HFFc6 (cell line): ENCODE measurements around the gene RFC3. TPM values are rescaled to one million over a fixed set of nuclear protein-coding genes. Genes with fewer than 3 reads are reported as not detected.
A peak's percentile ranks its signal among the peaks of the same experiment; 100 is the strongest.

Experiments
- DNase-seq: peaks from one replicate; pipeline ENCODE4 v3.0.0-alpha.2; 2018
- H3K27ac Mint-ChIP-seq: 2 replicates; pipeline ENCODE4 v1.8.0; 2020; ENCODE audit warnings: mild to moderate bottlenecking, mixed read lengths
- H3K27me3 Mint-ChIP-seq: 2 replicates; pipeline ENCODE4 v1.8.0; 2021; ENCODE audit warnings: mild to moderate bottlenecking, moderate library complexity, mixed read lengths; ENCODE audit not compliant: insufficient read depth
- H3K36me3 Mint-ChIP-seq: 2 replicates; pipeline ENCODE4 v1.8.0; 2021; ENCODE audit warnings: low read depth, mixed read lengths
- H3K4me1 Mint-ChIP-seq: 2 replicates; pipeline ENCODE4 v1.8.0; 2020; ENCODE audit warnings: low read depth, mixed read lengths
- H3K4me3 Mint-ChIP-seq: 2 replicates; pipeline ENCODE4 v1.8.0; 2020; ENCODE audit warnings: mild to moderate bottlenecking, moderate library complexity, mixed read lengths
- H3K9me3 Mint-ChIP-seq: 2 replicates; pipeline ENCODE4 v1.8.0; 2020; ENCODE audit warnings: mild to moderate bottlenecking, mixed read lengths
- CTCF ChIP-seq: fragments of 200-600 bp; sonication (generic); IDR thresholded peaks from 2 replicates; pipeline ENCODE4 v1.5.0; 2021; ENCODE audit warnings: antibody characterized with exemption, mild to moderate bottlenecking
- total RNA-seq, 6 experiments: library from RNA; stranded (reverse); fragmentation: NEBNext Ultra II Directional; extraction: Animal tissue kit (Norgen Biotek cat#: 25700); gene quantifications; 2 replicates in 1 of 6; 3 replicates in 5 of 6; pipeline ENCODE4 v1.2.3, GENCODE V29; 2021

The RFC3 gene
- total RNA-seq, 6 experiments from 2014 or later = 8.8 to 16.2 (median 15.1) TPM

- Mint-ChIP-seq H3K36me3 (peaks cover 7% of the 10 kb centered on the region), H3K9me3 (no peaks in the 10 kb centered on the region; the same call in 1 of the 2 replicates), H3K4me1 (peaks cover 28% of the 10 kb centered on the region), H3K4me3 (no peak overlapping the region), H3K27ac (no peak overlapping the region), H3K27me3 (peaks cover 4% of the 10 kb centered on the region)
- no peak for DNase-seq
- TF ChIP-seq CTCF = no peak
Observed at GRCh38 chr13:33815011-33815550, 2.9 kb upstream of the RFC3 start.

DNA sequence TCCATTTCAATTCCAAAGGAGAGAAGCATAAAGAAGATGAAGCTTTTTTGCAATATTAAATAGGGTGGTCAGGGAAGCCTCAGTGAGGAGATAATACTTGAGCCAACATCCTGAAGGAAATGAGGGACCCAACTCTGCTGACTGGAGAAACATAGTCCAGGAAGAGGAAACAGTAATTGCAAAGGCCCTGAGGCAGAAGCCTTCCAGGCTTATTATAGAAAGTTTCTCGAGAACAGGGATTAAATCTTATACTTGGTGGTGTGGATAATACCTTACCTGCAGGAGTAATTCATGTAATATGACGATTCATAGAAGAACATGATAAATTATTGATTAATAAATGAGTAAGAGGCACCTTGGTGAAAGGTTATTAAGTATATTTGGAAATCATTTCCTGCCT is 1.0 kb upstream of the RFC3 start:
- peaks cover 7% of the 10 kb centered on the region for H3K36me3 Mint-ChIP-seq
- H3K4me1 Mint-ChIP-seq = peaks cover 30% of the 10 kb centered on the region
- no peak overlapping the region for H3K4me3 Mint-ChIP-seq
- no peak for TF ChIP-seq CTCF
- H3K9me3 Mint-ChIP-seq = no peaks in the 10 kb centered on the region; the same call in 1 of the 2 replicates
- no peak overlapping the region for H3K27ac Mint-ChIP-seq
- peaks cover 4% of the 10 kb centered on the region for H3K27me3 Mint-ChIP-seq
- no peak for DNase-seq

- Mint-ChIP-seq H3K36me3 (peaks cover 7% of the 10 kb centered on the region), H3K4me1 (peaks cover 30% of the 10 kb centered on the region), H3K27me3 (peaks cover 2% of the 10 kb centered on the region), H3K9me3 (no peaks in the 10 kb centered on the region; the same call in 1 of the 2 replicates), H3K4me3 (peak overlapping the region; percentile 97), H3K27ac (peak overlapping the region; percentile 91)
- TF ChIP-seq CTCF = no peak
- no peak for DNase-seq
Observed at GRCh38 chr13:33817513-33817900, 442 bp upstream of the RFC3 start.

DNA sequence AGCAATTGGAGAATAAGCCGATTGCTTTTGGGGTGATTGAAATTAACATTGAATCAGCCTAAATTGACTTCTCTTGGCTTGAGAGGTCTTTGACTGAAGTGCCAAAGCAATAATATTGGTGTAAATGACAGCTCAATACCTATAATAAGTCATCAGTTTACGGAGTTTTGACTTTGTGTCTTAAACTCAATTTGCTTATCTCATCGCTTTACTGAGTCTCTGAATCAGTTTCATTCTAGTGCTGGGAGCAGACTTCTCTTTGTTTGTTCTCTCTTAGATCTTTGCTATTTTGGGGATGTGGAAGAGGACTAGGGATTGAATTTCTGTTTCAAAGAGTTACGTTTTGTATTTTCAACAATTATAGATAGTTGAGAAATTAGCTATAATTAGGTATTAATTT is 7.1 kb downstream of the RFC3 start:
- no peaks in the 10 kb centered on the region for H3K9me3 Mint-ChIP-seq

DNA sequence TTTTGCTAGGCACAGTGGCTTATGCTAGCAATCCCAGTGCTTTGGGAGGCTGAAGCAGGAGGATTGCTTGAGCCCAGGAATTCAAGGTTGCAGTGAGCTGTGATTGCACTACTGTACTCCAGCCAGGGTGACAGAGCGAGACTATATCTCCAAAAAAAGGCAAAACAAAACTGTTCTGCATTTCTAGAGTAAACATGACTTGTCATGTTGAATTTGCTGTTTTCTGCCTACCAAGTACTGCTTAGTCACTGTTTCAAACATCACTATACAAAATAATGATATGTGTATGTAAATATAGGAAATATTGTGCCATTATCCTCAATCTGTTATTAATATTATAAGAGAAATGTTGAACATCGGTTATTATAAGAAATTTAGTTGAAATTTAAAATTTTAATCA is 9.2 kb downstream of the RFC3 start:
- no peaks in the 10 kb centered on the region for H3K27me3 Mint-ChIP-seq
- no peak overlapping the region for H3K27ac Mint-ChIP-seq
- DNase-seq = no peak
- no peaks in the 10 kb centered on the region for H3K4me1 Mint-ChIP-seq
- H3K4me3 Mint-ChIP-seq = no peak overlapping the region
- H3K36me3 Mint-ChIP-seq = no peaks in the 10 kb centered on the region
- no peak for TF ChIP-seq CTCF
- no peaks in the 10 kb centered on the region for H3K9me3 Mint-ChIP-seq

More for the DNA sequence above, 7.1 kb downstream of the RFC3 start:
- 0 out of 2 replicates have a peak, but pooled peaks cover 2% of the 10 kb centered on the region for H3K4me1 Mint-ChIP-seq
- no peak overlapping the region for H3K4me3 Mint-ChIP-seq
- TF ChIP-seq CTCF = no peak
- H3K27ac Mint-ChIP-seq = no peak overlapping the region
- no peaks in the 10 kb centered on the region for H3K36me3 Mint-ChIP-seq
- no peak for DNase-seq
- H3K27me3 Mint-ChIP-seq = no peaks in the 10 kb centered on the region; the same call in 1 of the 2 replicates
